GM12874 (cell line): ENCODE measurements around the gene CRTC1.

Experiments
- TF ChIP-seq, protein P1 (sequence below): IDR thresholded peaks from 2 replicates; pipeline ENCODE4 v1.5.1; 2011; ENCODE audit warnings: low read depth, mild to moderate bottlenecking, control low read depth, low read length, moderate library complexity; ENCODE audit not compliant: insufficient read depth

Gene CRTC1

DNA sequence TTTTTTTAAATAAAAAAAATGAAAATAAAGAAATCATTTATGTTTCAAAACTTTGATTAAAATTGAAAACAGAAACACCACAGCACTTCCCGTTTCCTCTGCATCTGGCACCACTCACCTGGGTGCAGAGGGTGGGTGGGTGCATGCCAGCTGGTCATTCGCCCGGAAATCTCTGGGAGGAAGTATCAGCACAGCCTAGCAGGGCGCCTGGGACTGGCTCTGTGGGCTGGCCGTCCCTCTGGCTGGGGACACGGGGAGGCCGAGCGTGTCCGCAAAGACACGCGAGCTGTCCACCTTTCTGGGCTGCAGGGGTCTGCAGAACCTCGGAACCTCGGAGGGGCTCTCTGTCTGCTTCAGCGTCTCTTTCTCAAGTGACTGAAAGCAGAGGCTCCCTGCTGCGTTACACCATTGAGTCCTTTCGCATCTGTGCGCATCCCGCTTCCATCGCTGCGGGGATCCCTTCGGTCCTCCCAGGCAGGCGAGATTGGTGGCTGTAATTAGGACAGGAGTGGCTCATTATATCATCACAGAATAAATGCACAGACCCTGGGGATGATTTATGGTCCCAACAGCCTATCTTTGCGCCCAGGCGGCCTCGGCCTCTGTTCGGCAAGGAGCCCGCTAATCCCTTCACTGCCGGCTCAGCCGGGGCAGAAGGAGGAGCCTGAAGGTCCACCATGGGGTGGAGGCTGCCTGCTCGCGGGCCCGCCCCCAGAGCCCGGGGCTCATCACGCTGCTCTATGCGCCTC is 17.2 kb downstream of the CRTC1 start:
- TF ChIP-seq, protein P1, sequence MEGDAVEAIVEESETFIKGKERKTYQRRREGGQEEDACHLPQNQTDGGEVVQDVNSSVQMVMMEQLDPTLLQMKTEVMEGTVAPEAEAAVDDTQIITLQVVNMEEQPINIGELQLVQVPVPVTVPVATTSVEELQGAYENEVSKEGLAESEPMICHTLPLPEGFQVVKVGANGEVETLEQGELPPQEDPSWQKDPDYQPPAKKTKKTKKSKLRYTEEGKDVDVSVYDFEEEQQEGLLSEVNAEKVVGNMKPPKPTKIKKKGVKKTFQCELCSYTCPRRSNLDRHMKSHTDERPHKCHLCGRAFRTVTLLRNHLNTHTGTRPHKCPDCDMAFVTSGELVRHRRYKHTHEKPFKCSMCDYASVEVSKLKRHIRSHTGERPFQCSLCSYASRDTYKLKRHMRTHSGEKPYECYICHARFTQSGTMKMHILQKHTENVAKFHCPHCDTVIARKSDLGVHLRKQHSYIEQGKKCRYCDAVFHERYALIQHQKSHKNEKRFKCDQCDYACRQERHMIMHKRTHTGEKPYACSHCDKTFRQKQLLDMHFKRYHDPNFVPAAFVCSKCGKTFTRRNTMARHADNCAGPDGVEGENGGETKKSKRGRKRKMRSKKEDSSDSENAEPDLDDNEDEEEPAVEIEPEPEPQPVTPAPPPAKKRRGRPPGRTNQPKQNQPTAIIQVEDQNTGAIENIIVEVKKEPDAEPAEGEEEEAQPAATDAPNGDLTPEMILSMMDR = no peak

DNA sequence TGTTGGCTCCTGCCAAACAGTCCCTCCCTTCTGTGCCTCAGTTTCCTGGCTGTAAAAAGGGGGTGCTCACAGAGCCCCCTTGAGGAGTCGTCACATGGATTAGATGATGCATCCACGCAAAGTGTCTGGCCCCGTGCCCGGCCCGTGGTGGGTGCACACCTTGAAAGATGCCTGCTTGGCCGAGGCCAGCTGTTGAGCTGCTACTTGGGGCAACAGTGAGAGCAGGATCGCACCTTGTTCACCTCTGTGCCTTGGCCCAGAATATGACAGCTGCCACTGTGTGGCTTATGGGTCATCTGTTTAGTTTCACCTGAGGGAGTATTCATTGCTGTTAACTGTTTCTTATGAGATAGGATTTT is 17.7 kb downstream of the CRTC1 start:
- TF ChIP-seq, protein P1 = no peak

DNA sequence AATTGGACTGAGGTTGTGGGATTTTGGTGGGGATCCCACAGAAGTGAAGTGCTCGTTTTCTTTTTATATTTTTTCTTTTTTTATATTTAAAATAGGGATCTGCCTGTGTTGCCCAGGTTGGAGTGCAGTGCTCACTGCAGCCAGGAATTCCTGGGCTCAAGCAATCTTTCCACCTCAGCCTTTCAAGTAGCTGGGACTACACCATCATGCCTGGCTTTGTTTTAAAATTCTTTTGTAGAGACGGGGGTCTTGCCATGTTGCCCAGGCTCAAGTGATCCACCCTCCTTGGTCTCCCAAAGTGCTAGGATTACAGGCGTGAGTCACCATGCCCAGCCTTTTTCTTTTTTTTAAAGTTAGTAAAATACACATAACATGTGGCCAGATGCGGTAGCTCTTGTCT is 20.6 kb downstream of the CRTC1 start:
- TF ChIP-seq, protein P1 = no peak

DNA sequence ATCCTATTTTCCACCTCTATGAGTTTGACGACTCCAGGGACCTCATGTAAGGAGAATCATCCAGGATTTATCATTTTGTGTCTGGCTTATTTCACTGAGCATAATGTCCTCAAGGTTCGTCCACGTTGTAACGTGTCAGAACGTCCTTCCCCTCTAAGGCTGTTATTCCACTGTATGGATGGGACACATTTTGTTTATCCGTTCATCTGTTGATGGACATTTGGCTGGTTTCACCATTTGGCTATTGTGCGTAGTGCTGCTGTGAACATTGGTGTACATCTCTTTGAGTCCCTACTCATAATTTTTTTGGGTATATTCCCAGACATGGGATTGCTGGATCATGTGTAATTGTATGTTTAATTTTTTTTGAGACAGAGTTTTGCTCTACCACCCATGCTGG is 21.5 kb downstream of the CRTC1 start:
- TF ChIP-seq, protein P1 = no peak

DNA sequence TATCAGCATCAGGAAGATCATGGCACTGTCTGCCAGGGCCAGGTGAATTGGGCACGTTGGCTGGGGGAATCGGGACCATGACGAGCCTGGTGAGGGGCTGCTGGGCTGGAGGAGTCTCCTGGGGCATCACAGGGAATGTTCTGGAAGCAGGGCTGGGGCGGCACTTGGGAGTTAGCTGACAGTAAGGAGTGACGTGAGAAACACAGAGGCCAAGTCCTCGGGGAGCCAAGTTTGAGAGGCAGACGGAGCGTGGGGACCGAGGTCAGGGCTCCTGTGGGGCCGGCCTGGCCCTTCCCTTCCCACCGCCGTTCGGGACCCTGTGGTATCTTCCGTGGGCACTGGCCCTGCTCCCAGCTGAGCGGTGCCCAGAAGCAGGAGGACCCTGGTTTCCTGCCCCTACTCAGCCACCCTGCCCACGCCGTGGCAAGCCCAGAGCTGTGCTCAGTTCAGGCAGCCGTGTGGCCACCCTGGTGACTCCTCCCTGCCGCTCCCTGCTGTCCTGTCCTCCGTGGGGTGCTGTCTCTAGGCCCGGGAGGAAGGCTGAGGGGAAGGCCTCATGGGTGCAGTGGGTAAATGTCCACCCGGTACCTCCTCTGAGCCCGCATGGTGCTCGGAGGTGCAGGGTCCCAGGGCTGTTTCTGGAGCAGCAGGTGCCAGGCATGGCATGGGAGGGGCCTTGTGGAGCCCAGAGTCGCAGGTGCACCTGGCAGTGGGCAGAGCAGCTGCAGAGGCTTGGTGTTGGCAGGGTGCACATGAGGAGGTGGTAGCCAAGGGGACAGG is 25.2 kb downstream of the CRTC1 start:
- TF ChIP-seq, protein P1 = no peak

DNA sequence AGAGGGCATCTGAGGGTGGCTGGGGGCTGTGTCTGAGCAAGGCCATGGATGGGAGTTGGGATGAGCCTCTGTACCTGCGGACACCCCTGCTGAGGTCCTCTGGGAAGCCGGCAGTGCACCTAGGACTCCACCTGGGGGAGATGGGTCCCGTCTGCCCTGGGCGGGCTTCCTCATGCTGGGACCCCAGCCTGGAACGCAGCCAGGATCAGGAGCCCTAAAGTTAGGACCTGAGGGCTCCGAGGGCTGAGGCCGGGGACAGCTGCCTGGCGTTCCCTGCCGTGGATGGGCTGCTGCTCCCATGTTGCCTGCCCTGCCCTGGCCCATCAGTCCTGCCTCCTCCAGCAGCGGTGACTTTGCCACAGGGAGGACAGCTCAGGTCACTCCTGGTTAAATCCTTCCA is 26.1 kb downstream of the CRTC1 start:
- TF ChIP-seq, protein P1 = no peak

DNA sequence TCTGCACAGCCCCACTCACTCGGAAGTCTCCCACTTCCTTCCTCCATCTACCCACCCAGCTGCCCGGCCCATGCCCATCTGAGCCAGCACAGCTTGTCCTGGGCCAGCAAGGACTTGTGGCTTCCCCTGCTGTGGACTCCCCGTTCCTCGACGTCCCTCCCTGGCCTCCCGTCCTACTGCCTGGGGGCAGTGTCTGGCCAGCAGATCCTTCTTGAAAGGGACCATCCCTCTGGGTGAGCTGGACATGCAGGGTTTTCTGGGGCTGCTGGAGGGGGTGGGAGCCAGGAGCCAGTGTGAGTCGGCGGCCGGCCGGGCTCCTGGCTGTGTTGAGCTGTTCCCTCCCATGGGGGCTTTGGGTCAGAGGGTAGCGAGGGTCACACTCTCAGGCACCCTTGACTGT is 26.7 kb downstream of the CRTC1 start:
- TF ChIP-seq, protein P1 = no peak
